GM23338 (cell line): ENCODE measurements around the gene ID2. TPM values are rescaled to one million over a fixed set of nuclear protein-coding genes. Genes with fewer than 3 reads are reported as not detected.

ENCODE experiments used
- ATAC-seq: fragments of 200-7000 bp; cut with Tn5 transposase; 3 replicates; pipeline ENCODE4 v1.9.1; 2020
- DNase-seq: peaks from one replicate; pipeline ENCODE4 v3.0.0-alpha.2; 2015; ENCODE audit warnings: low spot score
- H2AFZ ChIP-seq: fragments of 200-600 bp; sonication (generic); 2 replicates; pipeline ENCODE4 v1.8.0; 2016; ENCODE audit warnings: antibody characterized with exemption, mild to moderate bottlenecking, moderate library complexity
- H3F3A ChIP-seq: fragments of 200-600 bp; sonication (generic); replicated peaks from 2 replicates; pipeline ENCODE4 v1.8.0; 2017; ENCODE audit warnings: antibody characterized with exemption, mixed run types, low read depth
- H3K27ac ChIP-seq: fragments of 200-600 bp; sonication (generic); 2 replicates; pipeline ENCODE4 v1.6.1; 2016; ENCODE audit warnings: low read depth
- H3K27me3 ChIP-seq: fragments of 200-600 bp; sonication (generic); 2 replicates; pipeline ENCODE4 v1.8.0; 2016; ENCODE audit warnings: mild to moderate bottlenecking, mixed run types, moderate library complexity; ENCODE audit not compliant: insufficient read depth
- H3K36me3 ChIP-seq: fragments of 200-600 bp; sonication (generic); 2 replicates; pipeline ENCODE4 v1.8.0; 2016; ENCODE audit warnings: mild to moderate bottlenecking; ENCODE audit not compliant: insufficient read depth
- H3K4me1 ChIP-seq: fragments of 200-600 bp; sonication (generic); 2 replicates; pipeline ENCODE4 v1.8.0; 2016; ENCODE audit warnings: mild to moderate bottlenecking, moderate library complexity; ENCODE audit not compliant: insufficient read depth
- H3K4me2 ChIP-seq: fragments of 200-600 bp; sonication (generic); 2 replicates; pipeline ENCODE4 v1.7.1; 2017; ENCODE audit warnings: mixed run types
- H3K4me3 ChIP-seq: fragments of 200-600 bp; sonication (generic); 2 replicates; pipeline ENCODE4 v1.6.1; 2016; ENCODE audit warnings: mixed run types
- H3K79me2 ChIP-seq: fragments of 200-600 bp; sonication (generic); replicated peaks from 2 replicates; pipeline ENCODE4 v1.8.0; 2017; ENCODE audit warnings: mild to moderate bottlenecking; ENCODE audit not compliant: insufficient read depth
- H3K9me2 ChIP-seq: fragments of 200-600 bp; sonication (generic); 2 replicates; pipeline ENCODE4 v1.8.0; 2017; ENCODE audit not compliant: insufficient read depth
- H4K20me1 ChIP-seq: fragments of 200-600 bp; sonication (generic); replicated peaks from 2 replicates; pipeline ENCODE4 v1.8.0; 2017; ENCODE audit warnings: mild to moderate bottlenecking; ENCODE audit not compliant: insufficient read depth
- H3K27ac Mint-ChIP-seq: 2 replicates; pipeline ENCODE4 v1.8.0; 2020; ENCODE audit warnings: inconsistent platforms, mild to moderate bottlenecking, moderate library complexity, mixed read lengths
- H3K27me3 Mint-ChIP-seq: 3 replicates; pipeline ENCODE4 v1.8.0; 2022; ENCODE audit warnings: low read depth, mild to moderate bottlenecking, moderate library complexity, mixed read lengths, inconsistent platforms; ENCODE audit not compliant: insufficient read depth, poor library complexity
- H3K36me3 Mint-ChIP-seq: 3 replicates; pipeline ENCODE4 v1.8.0; 2021; ENCODE audit warnings: low read depth, mild to moderate bottlenecking, inconsistent platforms, moderate library complexity, mixed read lengths
- H3K4me1 Mint-ChIP-seq: 3 replicates; pipeline ENCODE4 v1.8.0; 2020; ENCODE audit warnings: mild to moderate bottlenecking, inconsistent platforms, mixed read lengths
- H3K4me3 Mint-ChIP-seq: 3 replicates; pipeline ENCODE4 v1.8.0; 2021; ENCODE audit warnings: moderate library complexity, mild to moderate bottlenecking, inconsistent platforms, mixed read lengths
- H3K9me3 Mint-ChIP-seq: 3 replicates; pipeline ENCODE4 v1.8.0; 2020; ENCODE audit warnings: moderate library complexity, mild to moderate bottlenecking, inconsistent platforms, mixed read lengths
- CREB1 ChIP-seq: fragments of 250-450 bp; sonication (Bioruptor Pico); IDR thresholded peaks from 2 replicates; pipeline ENCODE4 v1.5.0; 2020; ENCODE audit warnings: low read depth, mild to moderate bottlenecking, moderate library complexity
- EZH2 ChIP-seq: fragments of 200-600 bp; sonication (generic); IDR thresholded peaks from one replicate; pipeline ENCODE4 v1.8.0; 2017; ENCODE audit warnings: antibody characterized with exemption, mild to moderate bottlenecking, low read depth; ENCODE audit not compliant: unreplicated experiment
- JUNB ChIP-seq: IDR thresholded peaks from one replicate; pipeline ENCODE4 v1.6.1; 2016; ENCODE audit warnings: antibody characterized with exemption; ENCODE audit not compliant: unreplicated experiment
- NANOG ChIP-seq: IDR thresholded peaks from 2 replicates; pipeline ENCODE4 v1.6.1; 2016; ENCODE audit warnings: antibody characterized with exemption, borderline replicate concordance
- STAT1 ChIP-seq: IDR thresholded peaks from one replicate; pipeline ENCODE4 v1.6.1; 2016; ENCODE audit warnings: antibody characterized with exemption; ENCODE audit not compliant: unreplicated experiment
- ZNF331 ChIP-seq: fragments of 250-450 bp; sonication (Bioruptor Pico); IDR thresholded peaks from 2 replicates; pipeline ENCODE4 v1.5.0; 2020; ENCODE audit warnings: low read depth, mild to moderate bottlenecking, moderate library complexity
- polyA plus RNA-seq: library from polyadenylated mRNA; unstranded; fragments of >200 nt; fragmentation: Nextera tagmentation; extraction: Ambion mirVana; gene quantifications from 2 replicates; pipeline ENCODE4 v1.2.1, GENCODE V29; 2016
- total RNA-seq: library from RNA; depleted of rRNA; stranded (reverse); fragments of >200 nt; shearing (Covaris generic); gene quantifications from 2 replicates; pipeline ENCODE4 v1.2.3, GENCODE V29; 2014
- TF ChIP-seq, protein P1 (sequence below): fragments of 250-450 bp; sonication (Bioruptor Pico); IDR thresholded peaks from 2 replicates; pipeline ENCODE4 v1.5.0; 2020; ENCODE audit warnings: mild to moderate bottlenecking, moderate library complexity
- TF ChIP-seq, protein P2 (sequence below), 2 experiments: fragments of 200-600 bp in 1 of 2; sonication (generic) in 1 of 2; conservative IDR thresholded peaks; 2 replicates each; pipeline versions ENCODE4 v1.5.1 to v1.6.1; 2016 to 2017; ENCODE audit warnings: antibody characterized with exemption in 2 of 2, low read depth in 2 of 2, mild to moderate bottlenecking in 2 of 2, moderate library complexity in 1 of 2

Gene ID2
- total and polyA plus RNA-seq, 2 experiments from 2014 or later, result 87.0 to 110 TPM

DNA sequence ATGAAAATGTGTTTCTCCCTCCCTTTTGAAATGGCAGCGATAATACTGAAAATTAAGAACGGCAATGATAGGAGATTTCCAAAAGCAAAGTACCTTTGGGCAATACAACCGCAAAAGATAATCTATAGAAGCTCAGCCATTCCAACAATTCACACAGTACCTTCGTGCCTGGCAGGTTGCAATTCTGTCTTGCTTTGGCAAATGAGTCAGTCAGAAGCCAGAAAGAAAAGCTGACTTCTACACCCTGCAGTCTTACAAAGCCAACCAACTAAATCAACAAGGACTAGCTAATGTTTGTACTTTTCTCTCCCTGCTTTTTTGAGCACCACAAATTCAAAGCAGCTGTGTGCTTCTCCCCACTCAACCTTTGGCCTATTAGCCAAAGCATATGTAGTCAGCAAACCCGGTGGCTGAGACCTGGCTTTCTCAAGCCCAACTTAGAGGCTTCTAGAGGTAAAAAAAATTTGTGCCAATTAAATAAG, 25.7 kb upstream of the ID2 start (continued):
- TF ChIP-seq, protein P1, sequence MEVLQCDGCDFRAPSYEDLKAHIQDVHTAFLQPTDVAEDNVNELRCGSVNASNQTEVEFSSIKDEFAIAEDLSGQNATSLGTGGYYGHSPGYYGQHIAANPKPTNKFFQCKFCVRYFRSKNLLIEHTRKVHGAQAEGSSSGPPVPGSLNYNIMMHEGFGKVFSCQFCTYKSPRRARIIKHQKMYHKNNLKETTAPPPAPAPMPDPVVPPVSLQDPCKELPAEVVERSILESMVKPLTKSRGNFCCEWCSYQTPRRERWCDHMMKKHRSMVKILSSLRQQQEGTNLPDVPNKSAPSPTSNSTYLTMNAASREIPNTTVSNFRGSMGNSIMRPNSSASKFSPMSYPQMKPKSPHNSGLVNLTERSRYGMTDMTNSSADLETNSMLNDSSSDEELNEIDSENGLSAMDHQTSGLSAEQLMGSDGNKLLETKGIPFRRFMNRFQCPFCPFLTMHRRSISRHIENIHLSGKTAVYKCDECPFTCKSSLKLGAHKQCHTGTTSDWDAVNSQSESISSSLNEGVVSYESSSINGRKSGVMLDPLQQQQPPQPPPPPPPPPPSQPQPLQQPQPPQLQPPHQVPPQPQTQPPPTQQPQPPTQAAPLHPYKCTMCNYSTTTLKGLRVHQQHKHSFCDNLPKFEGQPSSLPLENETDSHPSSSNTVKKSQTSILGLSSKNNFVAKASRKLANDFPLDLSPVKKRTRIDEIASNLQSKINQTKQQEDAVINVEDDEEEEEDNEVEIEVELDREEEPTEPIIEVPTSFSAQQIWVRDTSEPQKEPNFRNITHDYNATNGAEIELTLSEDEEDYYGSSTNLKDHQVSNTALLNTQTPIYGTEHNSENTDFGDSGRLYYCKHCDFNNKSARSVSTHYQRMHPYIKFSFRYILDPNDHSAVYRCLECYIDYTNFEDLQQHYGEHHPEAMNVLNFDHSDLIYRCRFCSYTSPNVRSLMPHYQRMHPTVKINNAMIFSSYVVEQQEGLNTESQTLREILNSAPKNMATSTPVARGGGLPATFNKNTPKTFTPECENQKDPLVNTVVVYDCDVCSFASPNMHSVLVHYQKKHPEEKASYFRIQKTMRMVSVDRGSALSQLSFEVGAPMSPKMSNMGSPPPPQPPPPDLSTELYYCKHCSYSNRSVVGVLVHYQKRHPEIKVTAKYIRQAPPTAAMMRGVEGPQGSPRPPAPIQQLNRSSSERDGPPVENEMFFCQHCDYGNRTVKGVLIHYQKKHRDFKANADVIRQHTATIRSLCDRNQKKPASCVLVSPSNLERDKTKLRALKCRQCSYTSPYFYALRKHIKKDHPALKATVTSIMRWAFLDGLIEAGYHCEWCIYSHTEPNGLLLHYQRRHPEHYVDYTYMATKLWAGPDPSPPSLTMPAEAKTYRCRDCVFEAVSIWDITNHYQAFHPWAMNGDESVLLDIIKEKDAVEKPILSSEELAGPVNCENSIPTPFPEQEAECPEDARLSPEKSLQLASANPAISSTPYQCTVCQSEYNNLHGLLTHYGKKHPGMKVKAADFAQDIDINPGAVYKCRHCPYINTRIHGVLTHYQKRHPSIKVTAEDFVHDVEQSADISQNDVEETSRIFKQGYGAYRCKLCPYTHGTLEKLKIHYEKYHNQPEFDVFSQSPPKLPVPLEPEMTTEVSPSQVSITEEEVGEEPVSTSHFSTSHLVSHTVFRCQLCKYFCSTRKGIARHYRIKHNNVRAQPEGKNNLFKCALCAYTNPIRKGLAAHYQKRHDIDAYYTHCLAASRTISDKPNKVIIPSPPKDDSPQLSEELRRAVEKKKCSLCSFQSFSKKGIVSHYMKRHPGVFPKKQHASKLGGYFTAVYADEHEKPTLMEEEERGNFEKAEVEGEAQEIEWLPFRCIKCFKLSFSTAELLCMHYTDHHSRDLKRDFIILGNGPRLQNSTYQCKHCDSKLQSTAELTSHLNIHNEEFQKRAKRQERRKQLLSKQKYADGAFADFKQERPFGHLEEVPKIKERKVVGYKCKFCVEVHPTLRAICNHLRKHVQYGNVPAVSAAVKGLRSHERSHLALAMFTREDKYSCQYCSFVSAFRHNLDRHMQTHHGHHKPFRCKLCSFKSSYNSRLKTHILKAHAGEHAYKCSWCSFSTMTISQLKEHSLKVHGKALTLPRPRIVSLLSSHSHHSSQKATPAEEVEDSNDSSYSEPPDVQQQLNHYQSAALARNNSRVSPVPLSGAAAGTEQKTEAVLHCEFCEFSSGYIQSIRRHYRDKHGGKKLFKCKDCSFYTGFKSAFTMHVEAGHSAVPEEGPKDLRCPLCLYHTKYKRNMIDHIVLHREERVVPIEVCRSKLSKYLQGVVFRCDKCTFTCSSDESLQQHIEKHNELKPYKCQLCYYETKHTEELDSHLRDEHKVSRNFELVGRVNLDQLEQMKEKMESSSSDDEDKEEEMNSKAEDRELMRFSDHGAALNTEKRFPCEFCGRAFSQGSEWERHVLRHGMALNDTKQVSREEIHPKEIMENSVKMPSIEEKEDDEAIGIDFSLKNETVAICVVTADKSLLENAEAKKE (CRISPR knock-in tag), result no peak

DNA sequence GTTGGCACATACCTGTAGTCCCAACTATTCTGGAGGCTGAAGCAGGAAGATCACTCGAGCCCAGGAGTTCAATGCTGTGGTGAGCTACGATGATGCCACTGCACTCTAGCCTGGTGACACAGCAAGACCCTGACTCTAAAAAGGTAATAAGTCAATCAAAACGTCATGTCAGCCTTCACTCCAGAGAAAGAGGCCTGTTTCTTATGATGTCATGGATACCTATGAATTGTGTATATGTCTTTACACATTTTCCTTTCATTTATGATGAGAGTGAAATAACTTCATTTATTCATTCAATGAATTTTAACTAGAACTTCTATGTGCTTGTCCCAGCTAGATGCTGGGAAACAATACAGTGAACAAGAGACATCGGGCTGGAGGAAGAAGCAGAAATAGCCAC, 25.0 kb upstream of the ID2 start:
- Histone ChIP-seq H3K79me2 (no peaks in the 10 kb centered on the region), H3K4me2 (no peak overlapping the region), H4K20me1 (no peaks in the 10 kb centered on the region), H2AFZ (no peak overlapping the region), H3F3A (no peaks in the 10 kb centered on the region), H3K9me2 (no peaks in the 10 kb centered on the region), H3K4me3 (no peak overlapping the region), H3K27me3 (no peaks in the 10 kb centered on the region), H3K4me1 (no peaks in the 10 kb centered on the region), H3K27ac (no peak overlapping the region), H3K36me3 (no peaks in the 10 kb centered on the region)
- Mint-ChIP-seq H3K4me1 (no peaks in the 10 kb centered on the region), H3K4me3 (no peak overlapping the region; the same call in 2 of the 3 replicates), H3K36me3 (no peaks in the 10 kb centered on the region; the same call in 2 of the 3 replicates), H3K27me3 (peaks cover 7% of the 10 kb centered on the region), H3K9me3 (no peaks in the 10 kb centered on the region), H3K27ac (no peak overlapping the region)
- no peak for ATAC-seq
- DNase-seq, result no peak
- no peak for TF ChIP-seq NANOG
- TF ChIP-seq JUNB, result no peak
- TF ChIP-seq CREB1 (CRISPR knock-in tag), result no peak
- TF ChIP-seq EZH2, result no peak
- TF ChIP-seq ZNF331 (CRISPR knock-in tag), result no peak
- TF ChIP-seq, protein P1 (CRISPR knock-in tag), result no peak
- TF ChIP-seq STAT1, result no peak
- TF ChIP-seq, protein P2, sequence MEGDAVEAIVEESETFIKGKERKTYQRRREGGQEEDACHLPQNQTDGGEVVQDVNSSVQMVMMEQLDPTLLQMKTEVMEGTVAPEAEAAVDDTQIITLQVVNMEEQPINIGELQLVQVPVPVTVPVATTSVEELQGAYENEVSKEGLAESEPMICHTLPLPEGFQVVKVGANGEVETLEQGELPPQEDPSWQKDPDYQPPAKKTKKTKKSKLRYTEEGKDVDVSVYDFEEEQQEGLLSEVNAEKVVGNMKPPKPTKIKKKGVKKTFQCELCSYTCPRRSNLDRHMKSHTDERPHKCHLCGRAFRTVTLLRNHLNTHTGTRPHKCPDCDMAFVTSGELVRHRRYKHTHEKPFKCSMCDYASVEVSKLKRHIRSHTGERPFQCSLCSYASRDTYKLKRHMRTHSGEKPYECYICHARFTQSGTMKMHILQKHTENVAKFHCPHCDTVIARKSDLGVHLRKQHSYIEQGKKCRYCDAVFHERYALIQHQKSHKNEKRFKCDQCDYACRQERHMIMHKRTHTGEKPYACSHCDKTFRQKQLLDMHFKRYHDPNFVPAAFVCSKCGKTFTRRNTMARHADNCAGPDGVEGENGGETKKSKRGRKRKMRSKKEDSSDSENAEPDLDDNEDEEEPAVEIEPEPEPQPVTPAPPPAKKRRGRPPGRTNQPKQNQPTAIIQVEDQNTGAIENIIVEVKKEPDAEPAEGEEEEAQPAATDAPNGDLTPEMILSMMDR (conservative IDR thresholded peaks at IDR 0.05; ENCODE audit: low read depth in 2 of 2), result no peak
